ENCODE results near the gene NTMT1.

Gene NTMT1

DNA sequence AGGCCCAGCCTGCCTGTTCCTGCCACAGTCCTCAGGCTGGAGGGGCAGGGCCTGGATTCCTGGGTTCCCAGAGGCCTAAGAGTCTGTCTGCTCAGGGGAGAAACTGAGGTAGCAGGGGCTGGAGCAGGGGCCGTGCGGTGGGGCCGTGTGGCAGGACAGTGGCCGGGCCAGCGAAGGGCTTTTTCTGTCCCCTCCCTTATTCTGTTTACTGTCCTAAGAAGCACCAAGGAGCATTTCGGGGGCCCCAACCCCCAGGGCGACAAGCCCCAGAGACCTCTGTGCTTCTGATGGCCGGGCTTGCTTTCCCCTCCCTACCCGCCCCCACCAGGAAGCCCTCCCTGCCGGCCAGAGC, 22.8 kb downstream of the NTMT1 start:
- Histone ChIP-seq H3K9ac (ENCODE audit: low read length) (no peak overlapping the region), H3K79me1 (ENCODE audit: low read length) (no peaks in the 10 kb centered on the region), H2BK120ac (ENCODE audit: low read depth, low read length) (no peak overlapping the region), H4K8ac (ENCODE audit: low read depth, low read length) (no peak overlapping the region), H3K18ac (ENCODE audit: low read length) (no peak overlapping the region), H3K4me3 (ENCODE audit: low read length) (no peak overlapping the region), H3K27ac (ENCODE audit: low read depth, low read length) (no peak overlapping the region), H3K79me2 (ENCODE audit: control insufficient read depth, insufficient read depth, low read length) (no peaks in the 10 kb centered on the region), H3K56ac (ENCODE audit: low read length) (no peak overlapping the region), H2BK5ac (ENCODE audit: low read length) (no peak overlapping the region), H3K4me1 (ENCODE audit: control insufficient read depth, low read depth, low read length) (no peaks in the 10 kb centered on the region), H4K5ac (ENCODE audit: low read length) (no peak overlapping the region), H2BK15ac (replicated peaks; ENCODE audit: low read depth) (no peak overlapping the region), H3K4ac (ENCODE audit: low read depth, low read length) (no peak overlapping the region), H3K4me2 (ENCODE audit: low read length) (no peak overlapping the region), H3K23ac (ENCODE audit: low read length) (no peak overlapping the region), H3K27me3 (ENCODE audit: insufficient read depth, low read length, poor library complexity) (no peaks in the 10 kb centered on the region), H3K36me3 (ENCODE audit: control insufficient read depth, insufficient read depth, low read length) (no peaks in the 10 kb centered on the region), H2AK5ac (ENCODE audit: low read length) (no peak overlapping the region)
- DNase-seq = no peak
- no CpG with 5 or more reads among the region's 10 CpGs for WGBS (ENCODE audit: extremely low coverage, insufficient coverage, low lambda C conversion rate)

- no CpG with 5 or more reads among the region's 20 CpGs for WGBS (ENCODE audit: extremely low coverage, insufficient coverage, low lambda C conversion rate)
- H3K79me1 ChIP-seq (ENCODE audit: low read length) = no peaks in the 10 kb centered on the region
- H4K5ac ChIP-seq (ENCODE audit: low read length) = no peak overlapping the region
- no peak for DNase-seq
- H2BK5ac ChIP-seq (ENCODE audit: low read length) = no peak overlapping the region
- H2AK5ac ChIP-seq (ENCODE audit: low read length) = no peak overlapping the region
- H2BK120ac ChIP-seq (ENCODE audit: low read depth, low read length) = no peak overlapping the region
- no peak overlapping the region for H2BK15ac ChIP-seq (replicated peaks; ENCODE audit: low read depth)
- H3K9ac ChIP-seq (ENCODE audit: low read length) = no peak overlapping the region
- H3K4ac ChIP-seq (ENCODE audit: low read depth, low read length) = no peak overlapping the region
- no peak overlapping the region for H3K18ac ChIP-seq (ENCODE audit: low read length)
- no peak overlapping the region for H4K8ac ChIP-seq (ENCODE audit: low read depth, low read length)
- no peaks in the 10 kb centered on the region for H3K79me2 ChIP-seq (ENCODE audit: control insufficient read depth, insufficient read depth, low read length)
- no peak overlapping the region for H3K4me3 ChIP-seq (ENCODE audit: low read length)
- no peaks in the 10 kb centered on the region for H3K27me3 ChIP-seq (ENCODE audit: insufficient read depth, low read length, poor library complexity)
- H3K27ac ChIP-seq (ENCODE audit: low read depth, low read length) = no peak overlapping the region
- no peak overlapping the region for H3K23ac ChIP-seq (ENCODE audit: low read length)
- H3K36me3 ChIP-seq (ENCODE audit: control insufficient read depth, insufficient read depth, low read length) = no peaks in the 10 kb centered on the region
- H3K4me2 ChIP-seq (ENCODE audit: low read length) = no peak overlapping the region
- H3K4me1 ChIP-seq (ENCODE audit: control insufficient read depth, low read depth, low read length) = no peaks in the 10 kb centered on the region
- H3K56ac ChIP-seq (ENCODE audit: low read length) = no peak overlapping the region
These were observed 24.0 kb downstream of the NTMT1 start for GRCh38 chr9:129649726-129650679.

DNA sequence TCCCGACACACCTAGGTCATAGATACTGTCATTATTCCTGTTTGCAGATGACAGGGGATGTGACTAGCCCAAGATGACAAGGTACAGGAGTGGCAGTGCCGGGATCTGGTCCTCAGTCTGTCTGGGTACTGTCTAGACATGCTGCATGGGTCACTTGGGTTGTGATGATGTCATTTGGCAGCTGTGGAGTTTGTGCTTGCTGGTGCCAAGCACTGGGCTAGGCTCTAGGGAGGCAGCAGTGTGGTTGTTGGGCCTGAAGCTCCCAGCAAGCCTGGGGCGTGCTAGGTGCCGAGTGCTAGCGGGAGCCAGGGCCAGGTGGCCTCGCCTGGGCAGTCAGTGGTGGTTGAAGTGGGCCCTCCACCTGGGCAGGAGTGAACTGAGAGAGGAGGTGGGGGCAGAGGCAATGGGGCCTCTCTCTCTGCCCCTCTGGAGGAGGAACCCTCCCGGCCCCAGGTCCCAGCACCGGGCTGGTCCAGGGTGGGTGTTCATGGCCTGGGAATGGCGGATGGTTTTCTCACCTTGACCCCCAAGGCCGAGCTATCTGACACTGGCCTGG, 24.8 kb downstream of the NTMT1 start:
- Histone ChIP-seq H4K5ac (ENCODE audit: low read length) (no peak overlapping the region), H3K56ac (ENCODE audit: low read length) (no peak overlapping the region), H3K79me1 (ENCODE audit: low read length) (no peaks in the 10 kb centered on the region), H3K23ac (ENCODE audit: low read length) (no peak overlapping the region), H3K27me3 (ENCODE audit: insufficient read depth, low read length, poor library complexity) (no peaks in the 10 kb centered on the region), H3K4me3 (ENCODE audit: low read length) (no peak overlapping the region), H2BK5ac (ENCODE audit: low read length) (no peak overlapping the region), H3K4me1 (ENCODE audit: control insufficient read depth, low read depth, low read length) (no peaks in the 10 kb centered on the region), H3K4ac (ENCODE audit: low read depth, low read length) (no peak overlapping the region), H3K9ac (ENCODE audit: low read length) (no peak overlapping the region), H2BK120ac (ENCODE audit: low read depth, low read length) (no peak overlapping the region), H3K4me2 (ENCODE audit: low read length) (no peak overlapping the region), H4K8ac (ENCODE audit: low read depth, low read length) (no peak overlapping the region), H3K36me3 (ENCODE audit: control insufficient read depth, insufficient read depth, low read length) (no peaks in the 10 kb centered on the region), H3K18ac (ENCODE audit: low read length) (no peak overlapping the region), H2BK15ac (replicated peaks; ENCODE audit: low read depth) (no peak overlapping the region), H3K79me2 (ENCODE audit: control insufficient read depth, insufficient read depth, low read length) (no peaks in the 10 kb centered on the region), H2AK5ac (ENCODE audit: low read length) (no peak overlapping the region), H3K27ac (ENCODE audit: low read depth, low read length) (no peak overlapping the region)
- WGBS (ENCODE audit: extremely low coverage, insufficient coverage, low lambda C conversion rate) = no CpG with 5 or more reads among the region's 10 CpGs
- no peak for DNase-seq

GRCh38 chr9:129653823-129654553, 28.0 kb downstream of the NTMT1 start:
- H3K27ac ChIP-seq (ENCODE audit: low read depth, low read length) = no peak overlapping the region
- DNase-seq = peak; percentile 36
- no CpG with 5 or more reads among the region's 19 CpGs for WGBS (ENCODE audit: extremely low coverage, insufficient coverage, low lambda C conversion rate)

GRCh38 chr9:129654554-129655040, 28.6 kb downstream of the NTMT1 start:
- no peaks in the 10 kb centered on the region for H3K4me1 ChIP-seq (ENCODE audit: control insufficient read depth, low read depth, low read length)
- H3K79me2 ChIP-seq (ENCODE audit: control insufficient read depth, insufficient read depth, low read length) = no peaks in the 10 kb centered on the region
- no peak overlapping the region for H2AK5ac ChIP-seq (ENCODE audit: low read length)
- H4K8ac ChIP-seq (ENCODE audit: low read depth, low read length) = no peak overlapping the region
- H3K23ac ChIP-seq (ENCODE audit: low read length) = no peak overlapping the region
- no peak overlapping the region for H4K5ac ChIP-seq (ENCODE audit: low read length)
- no peak overlapping the region for H3K4me3 ChIP-seq (ENCODE audit: low read length)
- WGBS (ENCODE audit: extremely low coverage, insufficient coverage, low lambda C conversion rate) = no CpG with 5 or more reads among the region's 20 CpGs
- H2BK5ac ChIP-seq (ENCODE audit: low read length) = no peak overlapping the region
- H2BK15ac ChIP-seq (replicated peaks; ENCODE audit: low read depth) = no peak overlapping the region
- DNase-seq = no peak
- H3K27ac ChIP-seq (ENCODE audit: low read depth, low read length) = no peak overlapping the region
- H3K4me2 ChIP-seq (ENCODE audit: low read length) = no peak overlapping the region
- no peaks in the 10 kb centered on the region for H3K79me1 ChIP-seq (ENCODE audit: low read length)
- no peak overlapping the region for H3K4ac ChIP-seq (ENCODE audit: low read depth, low read length)
- H3K9ac ChIP-seq (ENCODE audit: low read length) = no peak overlapping the region
- H2BK120ac ChIP-seq (ENCODE audit: low read depth, low read length) = no peak overlapping the region
- H3K56ac ChIP-seq (ENCODE audit: low read length) = no peak overlapping the region
- H3K27me3 ChIP-seq (ENCODE audit: insufficient read depth, low read length, poor library complexity) = no peaks in the 10 kb centered on the region
- H3K18ac ChIP-seq (ENCODE audit: low read length) = no peak overlapping the region
- H3K36me3 ChIP-seq (ENCODE audit: control insufficient read depth, insufficient read depth, low read length) = no peaks in the 10 kb centered on the region

More at GRCh38 chr9:129653823-129654553, 28.0 kb downstream of the NTMT1 start:
- Histone ChIP-seq H3K56ac (ENCODE audit: low read length) (no peak overlapping the region), H3K79me1 (ENCODE audit: low read length) (no peaks in the 10 kb centered on the region), H3K4me2 (ENCODE audit: low read length) (no peak overlapping the region), H4K8ac (ENCODE audit: low read depth, low read length) (no peak overlapping the region), H3K18ac (ENCODE audit: low read length) (no peak overlapping the region), H3K79me2 (ENCODE audit: control insufficient read depth, insufficient read depth, low read length) (no peaks in the 10 kb centered on the region), H2AK5ac (ENCODE audit: low read length) (no peak overlapping the region), H3K9ac (ENCODE audit: low read length) (no peak overlapping the region), H2BK120ac (ENCODE audit: low read depth, low read length) (no peak overlapping the region), H4K5ac (ENCODE audit: low read length) (no peak overlapping the region), H3K36me3 (ENCODE audit: control insufficient read depth, insufficient read depth, low read length) (no peaks in the 10 kb centered on the region), H3K27me3 (ENCODE audit: insufficient read depth, low read length, poor library complexity) (no peaks in the 10 kb centered on the region), H3K4me3 (ENCODE audit: low read length) (no peak overlapping the region), H3K23ac (ENCODE audit: low read length) (no peak overlapping the region), H3K4me1 (ENCODE audit: control insufficient read depth, low read depth, low read length) (no peaks in the 10 kb centered on the region), H2BK15ac (replicated peaks; ENCODE audit: low read depth) (no peak overlapping the region), H2BK5ac (ENCODE audit: low read length) (no peak overlapping the region), H3K4ac (ENCODE audit: low read depth, low read length) (no peak overlapping the region)

Data from mesendoderm (in vitro differentiated cells).